Mononuclear cell (primary cell): Measurements from ENCODE around the gene CNBD2. TPM values are rescaled to one million over a fixed set of nuclear protein-coding genes. Genes with fewer than 3 reads are reported as not detected.
"Not testable (repeated sequence)": the region's sequence is repeated elsewhere in the genome, so short reads cannot be mapped to it uniquely, and the experiment has no call there.

Experiments
- H3K27me3 ChIP-seq: 2 replicates; pipeline ENCODE4 v1.6.0; 2011; ENCODE audit warnings: low read length, control low read depth; ENCODE audit not compliant: insufficient read depth
- H3K4me1 ChIP-seq: 2 replicates; pipeline ENCODE4 v1.5.1; 2011; ENCODE audit warnings: mild to moderate bottlenecking, low read length, control low read depth; ENCODE audit not compliant: insufficient read depth
- H3K4me3 ChIP-seq: 2 replicates; pipeline ENCODE4 v1.5.1; 2011; ENCODE audit warnings: mild to moderate bottlenecking, low read length, moderate library complexity
- H3K9me3 ChIP-seq: 2 replicates; pipeline ENCODE4 v1.5.1; 2011; ENCODE audit warnings: low read depth, mild to moderate bottlenecking, control low read depth, low read length
- total RNA-seq: library from RNA; depleted of rRNA; stranded (reverse); fragments of >200 nt; gene quantifications from one replicate; pipeline ENCODE4 v1.2.3, GENCODE V29; 2012

The CNBD2 gene
- total RNA-seq, 1 donor = 11.3 TPM

- Histone ChIP-seq H3K27me3 (no peaks in the 10 kb centered on the region), H3K9me3 (no peaks in the 10 kb centered on the region), H3K4me3 (no peak overlapping the region), H3K4me1 (no peaks in the 10 kb centered on the region)
These were observed 59.9 kb downstream of the CNBD2 start for GRCh38 chr20:36028106-36028808.

GRCh38 chr20:36030149-36030548 lies 61.8 kb downstream of the CNBD2 start:
- Histone ChIP-seq H3K27me3 (no peaks in the 10 kb centered on the region), H3K4me1 (no peaks in the 10 kb centered on the region), H3K4me3 (no peak overlapping the region), H3K9me3 (no peaks in the 10 kb centered on the region)

- H3K4me1 ChIP-seq = no peaks in the 10 kb centered on the region
- H3K4me3 ChIP-seq = no peak overlapping the region
- H3K27me3 ChIP-seq = no peaks in the 10 kb centered on the region
- H3K9me3 ChIP-seq = no peaks in the 10 kb centered on the region
These were observed 63.4 kb downstream of the CNBD2 start for GRCh38 chr20:36031806-36032205.

GRCh38 chr20:36034875-36035274 lies 66.5 kb downstream of the CNBD2 start:
- H3K9me3 ChIP-seq = no peaks in the 10 kb centered on the region
- no peak overlapping the region for H3K4me3 ChIP-seq
- H3K27me3 ChIP-seq = no peaks in the 10 kb centered on the region
- no peaks in the 10 kb centered on the region for H3K4me1 ChIP-seq

- H3K27me3 ChIP-seq = no peaks in the 10 kb centered on the region
- H3K4me1 ChIP-seq = no peaks in the 10 kb centered on the region
- H3K9me3 ChIP-seq = no peaks in the 10 kb centered on the region
- H3K4me3 ChIP-seq = no peak overlapping the region
These were observed 67.4 kb downstream of the CNBD2 start for GRCh38 chr20:36035745-36036144.

- no peaks in the 10 kb centered on the region for H3K9me3 ChIP-seq
- H3K4me3 ChIP-seq = no peak overlapping the region
- H3K4me1 ChIP-seq = no peaks in the 10 kb centered on the region
- no peaks in the 10 kb centered on the region for H3K27me3 ChIP-seq
These were observed 68.3 kb downstream of the CNBD2 start for GRCh38 chr20:36036688-36037087.

GRCh38 chr20:36040571-36040970 lies 72.2 kb downstream of the CNBD2 start:
- no peaks in the 10 kb centered on the region for H3K27me3 ChIP-seq
- H3K9me3 ChIP-seq = no peaks in the 10 kb centered on the region
- H3K4me1 ChIP-seq = no peaks in the 10 kb centered on the region
- H3K4me3 ChIP-seq = no peak overlapping the region

- peaks cover 6% of the 10 kb centered on the region for H3K4me1 ChIP-seq
- H3K4me3 ChIP-seq = no peak overlapping the region
- H3K27me3 ChIP-seq = no peaks in the 10 kb centered on the region
- no peaks in the 10 kb centered on the region for H3K9me3 ChIP-seq
These were observed 75.1 kb downstream of the CNBD2 start for GRCh38 chr20:36043441-36043840.

- H3K9me3 ChIP-seq = no peaks in the 10 kb centered on the region
- no peak overlapping the region for H3K4me3 ChIP-seq
- no peaks in the 10 kb centered on the region for H3K27me3 ChIP-seq
- H3K4me1 ChIP-seq = peaks cover 6% of the 10 kb centered on the region
These were observed 75.6 kb downstream of the CNBD2 start for GRCh38 chr20:36043892-36044515.

- Histone ChIP-seq H3K9me3 (no peaks in the 10 kb centered on the region), H3K27me3 (no peaks in the 10 kb centered on the region), H3K4me3 (no peak overlapping the region), H3K4me1 (peaks cover 6% of the 10 kb centered on the region)
These were observed 77.0 kb downstream of the CNBD2 start for GRCh38 chr20:36045373-36045714.

- not testable (repeated sequence) for H3K4me3 ChIP-seq, H3K27me3 ChIP-seq, H3K4me1 ChIP-seq, H3K9me3 ChIP-seq
These were observed 77.8 kb downstream of the CNBD2 start for GRCh38 chr20:36046073-36046798.

GRCh38 chr20:36049408-36049807 lies 81.0 kb downstream of the CNBD2 start:
- peaks cover 14% of the 10 kb centered on the region for H3K4me1 ChIP-seq
- H3K27me3 ChIP-seq, H3K9me3 ChIP-seq: not testable (repeated sequence)
- peak overlapping the region; percentile 16 for H3K4me3 ChIP-seq

GRCh38 chr20:36050436-36051317 lies 82.3 kb downstream of the CNBD2 start:
- Histone ChIP-seq H3K9me3 (no peaks in the 10 kb centered on the region), H3K4me1 (peaks cover 14% of the 10 kb centered on the region), H3K27me3 (no peaks in the 10 kb centered on the region), H3K4me3 (peak overlapping the region; percentile 91)

GRCh38 chr20:36051318-36052116 lies 83.1 kb downstream of the CNBD2 start:
- Histone ChIP-seq H3K9me3 (no peaks in the 10 kb centered on the region), H3K4me3 (peak overlapping the region; percentile 91), H3K27me3 (no peaks in the 10 kb centered on the region), H3K4me1 (peaks cover 14% of the 10 kb centered on the region)
